Stimulated activated CD4-positive, alpha-beta T cell treated with anti-CD3 and anti-CD28 coated beads, TNF-alpha, amount 100 ng/mL, for 1 hour (primary cell): ENCODE data around the gene CEP295NL.
"Not testable (repeated sequence)": the region's sequence is repeated elsewhere in the genome, so short reads cannot be mapped to it uniquely, and the experiment has no call there.

Experiments used
- DNase-seq, 3 donors: peaks; one replicate each; pipeline ENCODE4 v3.0.0-alpha.2; 2020; ENCODE audit warnings: low read depth in 3 of 3, low spot score in 1 of 3

CEP295NL gene

DNA sequence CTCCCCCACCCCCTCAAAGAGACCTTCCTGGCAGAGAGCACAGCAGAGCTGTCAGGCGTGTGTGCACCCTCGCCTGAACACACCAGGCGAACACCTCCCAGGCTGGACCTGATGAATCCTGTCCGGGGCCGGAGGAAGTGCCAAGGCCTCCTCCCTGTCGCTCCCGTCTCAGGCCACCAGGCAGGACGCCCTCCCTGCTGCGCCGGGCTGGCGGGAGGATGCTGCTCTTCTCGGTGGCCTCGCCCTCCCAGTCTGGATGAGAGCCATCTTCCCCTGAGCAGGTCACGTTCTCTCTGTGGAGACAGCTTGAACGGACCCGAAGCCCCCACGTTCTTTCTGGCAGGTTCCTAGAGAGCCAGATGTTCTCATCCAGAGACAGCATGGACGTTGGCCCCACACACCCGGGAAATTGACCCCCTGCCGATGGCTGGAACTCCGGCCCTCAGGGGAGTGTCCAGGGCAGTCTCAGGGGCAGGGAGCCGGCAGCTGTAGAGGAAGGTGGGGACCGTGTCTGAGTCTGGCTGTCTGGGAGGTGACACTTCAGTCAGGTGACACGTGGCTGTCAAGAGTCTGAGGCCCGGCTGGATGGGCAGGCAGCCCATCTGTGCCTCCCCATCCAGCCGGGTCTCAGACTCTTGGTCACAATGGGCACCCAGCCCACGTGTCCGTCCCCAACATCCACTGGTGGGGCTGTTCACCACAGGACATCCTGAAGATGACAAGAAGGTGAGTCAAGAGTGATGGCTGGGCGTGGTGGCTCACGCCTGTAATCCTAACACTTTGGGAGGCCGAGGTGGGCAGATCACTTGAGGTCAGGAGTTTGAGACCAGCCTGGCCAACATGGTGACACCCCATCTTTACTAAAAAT, 27.1 kb upstream of the CEP295NL start:
- DNase-seq = no peak

DNA sequence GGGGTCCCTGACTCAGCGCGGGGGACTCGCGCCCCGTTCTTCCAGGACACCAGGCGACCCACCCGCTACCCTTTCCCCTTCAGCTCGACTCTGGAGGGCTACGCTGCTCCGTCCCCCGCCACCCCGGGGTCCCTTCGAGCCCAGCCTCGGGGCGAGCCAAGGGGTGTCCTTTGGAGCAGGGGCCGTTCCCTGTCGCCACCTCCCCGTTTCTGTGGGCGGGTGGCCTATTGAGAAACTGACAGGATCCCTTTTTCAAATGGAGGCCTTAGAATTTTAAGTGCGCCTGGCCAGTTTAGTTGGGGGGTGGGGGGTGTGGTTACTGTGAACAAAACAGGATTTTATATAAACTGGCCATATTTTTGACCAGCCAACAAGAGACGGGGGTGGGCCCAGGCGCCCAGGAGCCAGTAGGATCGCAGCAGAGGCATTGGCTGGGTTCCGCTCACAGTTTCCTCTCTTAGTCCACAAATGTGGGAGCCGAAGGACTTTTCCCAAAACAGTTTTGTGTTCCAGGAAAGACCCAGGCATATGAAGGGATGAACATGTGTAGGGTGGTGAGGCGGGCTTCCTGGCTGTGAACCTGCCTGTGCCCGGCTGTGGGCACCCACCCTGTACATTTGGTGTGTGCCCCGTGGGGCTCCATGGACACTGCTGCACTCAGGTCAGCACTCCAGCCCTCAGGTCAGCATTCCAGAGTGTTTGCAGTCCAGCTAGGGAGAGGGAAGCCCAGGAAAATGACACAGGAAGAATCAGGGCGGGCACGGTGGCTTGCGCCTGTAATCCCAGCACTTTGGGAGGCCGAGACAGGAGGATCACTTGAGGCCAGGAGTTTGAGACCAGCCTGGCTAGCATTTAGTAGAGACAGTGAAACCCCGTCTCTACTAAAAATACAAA, 22.9 kb upstream of the CEP295NL start:
- no peak for DNase-seq

DNA sequence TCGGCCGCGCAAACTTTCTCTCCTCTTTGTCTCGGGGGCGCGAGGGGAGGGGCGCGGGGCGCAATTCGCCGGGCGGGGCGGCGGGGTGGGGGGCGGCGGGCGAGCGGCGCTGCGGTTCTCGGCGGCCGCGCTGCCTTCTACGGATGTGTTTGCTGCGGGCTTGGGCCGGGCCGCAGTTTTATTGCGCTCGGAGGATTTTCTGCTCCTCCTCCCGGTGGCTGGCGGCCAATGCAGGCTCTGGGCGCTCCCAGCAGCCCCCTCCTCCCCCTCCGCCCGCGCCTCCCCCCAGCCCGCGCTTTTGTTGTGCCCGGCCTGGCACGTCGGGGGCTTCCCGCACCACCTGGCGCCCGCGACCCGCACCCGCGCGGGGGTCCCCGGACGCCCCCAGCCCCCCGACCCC, 22.2 kb upstream of the CEP295NL start, which contains the start of gene TIMP2:
TIMP2 (minus strand) TSS at position 154 of the 400 bp plus-strand sequence. CDS start 299 bp downstream, outside the sequence.
- peak; percentile 31 to 63 (median 41) for DNase-seq

DNA sequence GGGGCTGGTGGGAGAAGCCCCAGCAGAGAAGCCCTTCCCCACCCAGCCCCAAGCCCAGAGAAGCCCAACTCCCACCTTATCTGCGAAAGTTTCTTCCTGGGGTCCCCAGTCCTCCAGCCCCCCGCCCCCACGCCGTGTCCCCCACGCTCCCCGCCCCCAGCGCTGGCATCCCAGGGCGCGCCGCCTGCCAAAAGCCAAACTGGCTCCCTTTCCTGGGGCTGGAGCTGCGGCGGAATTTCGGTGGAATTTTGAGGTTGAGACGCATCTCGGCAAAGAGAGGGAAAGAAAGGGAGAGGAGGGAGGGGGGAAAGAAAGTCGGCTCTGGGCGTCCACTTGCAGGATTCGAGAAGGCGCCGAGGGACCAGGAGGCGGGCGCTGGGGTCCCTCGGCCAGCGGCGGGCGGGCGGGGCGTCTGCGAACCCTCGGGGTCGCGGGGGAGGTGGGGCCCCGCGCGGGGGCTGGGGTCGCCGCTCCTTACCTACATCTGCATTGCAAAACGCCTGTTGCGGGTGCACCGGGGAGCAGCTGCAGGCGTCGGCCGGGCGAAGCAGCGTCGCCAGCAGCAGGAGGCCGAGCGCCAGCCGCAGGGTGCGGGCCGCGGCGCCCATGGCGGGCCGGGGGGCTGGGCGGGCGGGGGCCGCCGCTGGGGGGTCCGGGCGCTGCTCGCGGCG, 21.6 kb upstream of the CEP295NL start:
- no peak for DNase-seq

DNA sequence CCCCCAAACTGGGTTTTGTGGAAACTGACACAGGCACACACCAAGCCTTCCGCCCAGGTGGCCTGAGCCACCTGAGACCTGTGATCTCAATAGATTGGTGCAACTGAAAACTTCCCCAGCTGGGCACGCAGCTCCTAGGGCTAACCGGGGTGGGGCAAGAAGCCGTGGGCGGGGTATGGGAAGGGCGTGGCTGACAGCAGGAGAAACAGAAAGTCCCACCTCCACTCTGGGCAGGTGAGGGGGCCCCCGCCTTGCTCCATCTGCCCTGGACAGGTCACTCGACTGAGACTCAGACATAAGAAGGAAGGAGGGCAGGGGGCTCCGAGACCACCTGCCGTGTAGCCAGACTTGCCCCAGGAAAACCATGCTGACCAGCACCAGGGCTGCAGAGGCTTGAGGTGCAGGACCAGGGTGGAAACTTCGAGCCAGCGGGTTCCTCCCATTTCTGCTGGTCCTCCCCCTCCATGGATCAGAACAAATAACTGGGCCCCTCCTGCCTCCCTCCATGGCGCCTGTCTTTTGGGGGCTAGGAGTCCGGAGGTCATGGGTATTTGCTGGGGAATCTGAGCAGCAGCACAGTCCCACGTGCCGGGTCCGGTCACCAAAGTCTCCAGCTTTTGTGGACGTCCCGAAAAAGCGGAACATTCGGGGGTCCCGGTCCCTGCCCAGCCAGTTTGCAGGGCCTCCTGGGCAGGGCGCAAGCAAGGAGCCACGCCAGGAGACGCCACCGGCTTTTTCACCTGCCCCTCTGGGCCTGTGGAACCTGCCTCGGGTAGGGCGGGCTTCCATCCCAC, 20.9 kb upstream of the CEP295NL start:
- peak; percentile 15 to 29 (median 21) for DNase-seq

DNA sequence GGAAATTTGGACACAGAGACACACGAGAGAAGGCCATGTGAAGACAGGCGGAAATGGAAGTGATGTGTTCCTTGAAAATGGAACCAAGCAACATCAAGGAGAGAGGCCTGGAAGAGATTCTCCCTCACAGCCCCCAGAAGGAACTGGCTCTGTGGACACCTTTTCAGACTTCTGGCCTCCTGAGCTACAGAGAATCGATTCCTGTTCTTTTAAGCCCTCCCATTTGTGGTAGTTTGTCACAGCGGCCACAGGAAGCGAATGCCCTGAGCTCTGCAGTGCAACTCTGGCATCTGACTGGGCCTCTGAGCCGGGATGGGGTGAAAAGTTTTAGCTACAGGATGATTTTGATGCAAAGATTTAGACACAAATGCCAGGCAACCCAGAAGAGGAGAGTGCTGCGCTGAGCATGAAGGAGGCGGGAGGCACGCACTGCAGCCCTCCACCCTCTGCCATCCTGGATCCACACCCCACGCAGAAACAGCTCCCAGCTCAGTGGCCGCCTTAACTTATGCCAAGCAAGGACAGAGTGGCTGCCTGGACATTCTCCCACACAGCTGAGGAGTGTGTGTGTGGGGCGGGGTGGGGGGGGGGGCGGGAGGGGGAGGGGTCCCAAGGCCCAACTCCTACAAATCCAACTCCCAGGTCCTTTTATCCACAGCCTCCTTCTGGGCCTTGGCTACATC, 20.0 kb upstream of the CEP295NL start:
- DNase-seq = no peak

DNA sequence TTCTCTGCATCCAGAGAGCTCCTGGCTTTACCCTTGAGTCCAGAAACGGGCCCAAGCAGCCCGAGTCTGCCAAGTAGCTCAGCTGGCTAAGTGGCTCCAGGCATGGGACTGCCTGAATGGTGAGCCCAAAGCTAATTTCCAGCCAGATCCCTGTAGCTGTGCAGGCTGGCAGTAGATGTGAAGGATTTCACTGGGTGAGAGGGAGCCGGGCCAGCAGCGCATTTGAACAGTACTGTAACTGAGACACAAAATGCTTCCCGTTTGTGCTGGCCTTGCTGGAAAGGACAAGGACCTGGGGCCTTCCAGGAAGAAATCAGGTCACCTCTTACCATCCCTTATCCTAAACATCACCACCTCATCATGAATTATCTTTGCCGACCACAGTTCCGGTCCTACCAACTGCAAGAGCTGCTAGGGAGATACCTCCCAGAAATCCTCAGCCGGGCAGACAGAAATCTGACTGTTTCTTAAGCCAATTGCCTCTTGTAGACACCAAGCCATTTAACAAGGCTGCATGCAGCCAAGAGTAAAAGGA, 18.5 kb upstream of the CEP295NL start:
- no peak for DNase-seq

DNA sequence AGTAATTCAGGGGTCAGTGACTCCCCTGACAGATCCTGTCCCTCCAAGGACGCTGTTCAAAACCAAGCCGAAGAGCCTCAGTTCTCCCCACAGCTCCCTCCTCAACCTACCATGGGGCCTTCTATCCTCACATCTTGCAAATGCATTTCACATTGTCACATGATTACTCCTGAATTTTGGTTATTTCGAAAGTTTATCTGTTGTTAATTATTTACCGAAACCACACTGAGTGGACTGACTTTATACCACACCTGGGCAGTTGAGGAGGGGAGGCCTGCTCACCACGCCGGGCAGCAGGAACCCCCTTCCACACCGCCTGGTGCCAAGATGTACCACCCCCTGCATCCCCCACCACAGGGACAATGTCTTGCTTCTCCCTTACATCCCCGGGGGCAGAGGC, 17.5 kb upstream of the CEP295NL start:
- no peak for DNase-seq

DNA sequence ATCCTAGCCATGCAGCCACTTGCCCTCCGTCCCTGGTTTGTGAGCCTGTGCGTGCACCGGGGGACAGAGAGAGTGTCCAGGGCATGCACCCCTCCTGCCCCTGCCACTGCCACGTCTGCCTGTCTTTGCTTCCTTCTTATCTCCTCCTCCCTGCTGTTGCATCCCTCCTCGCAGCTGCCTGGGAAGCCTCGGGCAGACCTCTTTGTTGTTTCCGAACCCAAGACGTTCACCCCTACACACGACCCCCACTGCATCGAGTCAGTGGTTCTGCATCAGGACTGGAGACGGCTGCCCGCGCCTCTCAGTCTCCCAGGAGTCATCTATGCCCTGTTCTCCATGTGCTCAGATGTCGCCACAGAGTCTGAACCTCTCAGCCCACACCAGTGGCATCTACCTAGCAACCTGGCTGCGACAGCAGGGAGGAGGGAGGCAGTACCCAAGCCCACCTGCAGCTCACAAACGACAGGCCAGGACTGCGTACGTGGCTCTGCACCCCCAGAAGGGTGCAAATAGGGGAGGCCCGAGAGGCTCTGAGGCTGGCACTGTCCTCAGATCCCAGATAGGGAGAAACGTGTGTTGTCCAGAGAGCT, 17.0 kb upstream of the CEP295NL start:
- no peak for DNase-seq

DNA sequence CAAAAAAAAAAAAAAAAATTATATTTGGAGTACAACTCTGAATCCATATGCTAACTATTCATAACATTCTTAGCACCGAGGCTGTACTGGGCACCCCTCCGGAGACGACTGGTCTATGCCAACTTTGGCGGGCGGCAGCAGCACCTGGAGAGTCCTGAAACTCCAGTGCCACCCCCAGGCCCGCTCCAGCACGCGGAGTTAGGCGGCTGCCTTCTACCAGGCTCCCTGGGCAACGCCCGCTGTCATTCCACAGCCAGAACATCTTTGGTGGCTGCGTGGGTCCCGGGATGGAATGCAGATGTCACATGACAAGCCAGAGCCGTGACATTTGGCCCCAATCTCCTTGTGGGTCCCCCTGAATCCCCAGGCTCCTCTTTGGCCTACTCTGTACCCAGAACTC, 16.0 kb upstream of the CEP295NL start:
- no peak for DNase-seq

DNA sequence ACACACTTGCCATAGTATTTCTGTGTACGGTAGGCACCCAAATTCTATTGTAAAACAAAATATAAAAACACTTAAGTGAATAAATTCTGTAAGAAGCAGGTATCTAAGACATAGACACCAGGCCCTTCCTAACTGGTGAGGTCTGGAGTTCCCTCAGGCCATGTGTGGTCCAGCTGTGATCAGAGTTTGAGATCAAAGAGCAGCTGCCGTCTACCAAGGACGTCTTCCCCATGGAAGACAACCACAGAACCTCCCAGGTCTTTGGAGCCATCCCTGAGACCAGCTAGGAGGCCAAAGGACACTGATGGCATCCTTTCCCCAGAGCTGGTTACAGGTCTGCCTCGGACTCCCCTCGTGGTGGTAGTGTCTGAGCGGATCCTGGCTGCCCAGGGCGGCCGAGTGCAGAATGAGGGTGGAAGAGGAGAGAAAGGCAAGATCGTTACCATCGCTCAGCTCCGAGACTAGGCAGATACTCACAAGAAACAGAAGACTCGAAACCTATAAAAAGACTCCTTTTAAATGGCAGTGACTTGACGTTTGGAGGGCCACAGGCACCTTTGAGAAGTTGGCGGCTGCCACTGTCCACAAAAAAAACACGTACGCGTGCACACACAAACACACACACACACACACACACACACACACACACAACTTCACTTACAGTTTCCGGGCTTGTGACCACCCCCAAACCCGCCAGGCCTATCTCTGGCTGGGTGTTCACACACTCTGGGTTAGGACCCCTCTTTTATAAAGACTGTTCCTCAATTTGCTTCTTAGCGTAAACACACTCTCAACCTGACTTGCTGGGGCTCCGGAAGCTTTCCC, 14.7 kb upstream of the CEP295NL start:
- DNase-seq = no peak

DNA sequence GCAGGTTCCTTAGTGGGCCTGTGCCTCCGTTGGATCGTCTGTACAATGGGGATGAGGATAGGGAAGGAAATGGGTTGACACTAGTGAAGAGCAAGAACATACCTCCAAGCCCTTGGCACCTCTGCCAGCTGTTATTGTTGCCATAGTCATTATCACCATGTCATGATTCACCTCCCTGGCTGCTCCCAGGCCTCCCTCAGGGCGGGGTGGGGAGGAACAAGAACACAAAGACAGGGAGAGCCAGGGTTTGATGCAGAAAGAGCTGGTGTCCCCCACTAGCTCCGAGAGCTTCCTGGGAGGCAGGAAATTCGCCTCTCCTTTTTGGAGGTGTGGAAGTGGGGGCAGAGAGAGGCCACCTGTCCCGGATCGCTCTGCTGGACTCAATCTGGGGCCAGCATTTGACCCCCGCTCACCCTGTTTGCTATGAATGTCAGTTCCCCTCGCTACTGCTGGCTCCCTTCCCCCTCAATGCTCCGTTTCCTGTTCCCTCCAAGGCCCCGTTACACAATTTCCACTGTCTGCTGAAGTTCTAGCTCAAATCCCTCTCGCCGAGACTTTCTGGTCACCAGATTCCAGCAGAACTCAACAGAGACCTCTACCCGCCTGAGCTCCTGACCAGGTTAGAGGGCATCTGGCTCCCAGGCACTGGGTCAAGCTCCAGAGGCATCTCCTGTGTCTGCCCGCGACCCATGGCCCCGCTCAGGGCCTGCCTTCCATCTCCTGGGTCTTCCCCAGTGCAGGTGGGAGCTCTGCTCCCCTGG, 13.1 kb upstream of the CEP295NL start:
- DNase-seq = no peak

DNA sequence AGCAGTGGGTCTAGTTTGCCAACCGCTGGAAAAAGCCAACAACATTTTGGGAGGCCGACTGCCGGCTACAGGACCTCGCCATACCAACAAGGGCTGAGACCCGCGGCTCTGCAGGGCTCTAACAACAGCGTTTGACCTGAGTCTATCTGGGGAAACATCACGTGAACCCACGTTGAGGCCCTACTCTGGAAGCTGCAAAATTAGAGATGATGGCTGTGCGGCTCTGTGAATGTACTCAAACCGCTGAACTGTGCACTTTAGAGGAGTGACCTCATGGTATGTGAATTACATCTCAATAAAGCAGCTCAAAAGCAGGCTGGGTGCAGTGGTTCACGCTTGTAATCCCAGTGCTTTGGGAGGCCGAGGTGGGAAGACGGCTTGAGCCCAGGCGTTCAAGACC, 10.1 kb upstream of the CEP295NL start:
- DNase-seq = no peak

DNA sequence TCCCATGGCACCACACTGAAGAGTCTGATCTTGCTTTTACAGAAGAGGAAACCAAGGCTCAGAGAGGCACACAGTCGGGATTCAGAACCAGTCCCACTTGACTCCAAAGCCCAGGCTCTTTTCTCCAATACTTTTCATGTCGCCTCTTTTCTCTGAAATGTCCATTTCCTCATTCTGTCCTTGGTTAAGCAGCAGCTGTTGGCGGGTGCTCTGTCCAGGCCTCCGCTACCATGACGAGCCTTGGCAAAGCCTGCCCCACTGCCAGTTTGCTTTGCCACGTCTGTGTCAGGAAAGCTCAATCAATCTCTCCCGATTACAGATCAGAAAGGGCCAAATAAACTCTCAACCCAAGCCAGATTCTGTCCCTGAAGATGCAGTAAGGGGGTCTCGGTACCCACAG, 9.1 kb upstream of the CEP295NL start:
- DNase-seq = no peak

DNA sequence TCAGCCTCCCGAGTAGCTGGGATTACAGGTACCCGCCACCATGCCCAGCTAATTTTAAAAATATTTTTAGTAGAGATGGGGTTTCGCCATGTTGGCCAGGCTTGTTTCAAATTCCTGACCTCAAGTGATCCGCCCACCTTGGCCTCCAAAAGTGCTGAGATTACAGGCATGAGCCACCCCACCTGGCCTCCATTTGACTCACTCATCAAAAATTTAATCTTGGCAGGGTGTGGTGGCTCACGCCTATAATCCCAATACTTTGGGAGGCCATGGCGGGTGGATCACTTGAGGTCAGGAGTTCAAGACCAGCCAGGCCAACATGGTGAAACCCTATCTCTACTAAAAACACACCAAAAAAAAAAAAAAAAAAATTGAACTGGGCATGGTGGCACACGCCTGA, 8.5 kb upstream of the CEP295NL start:
- not testable (repeated sequence) for DNase-seq

DNA sequence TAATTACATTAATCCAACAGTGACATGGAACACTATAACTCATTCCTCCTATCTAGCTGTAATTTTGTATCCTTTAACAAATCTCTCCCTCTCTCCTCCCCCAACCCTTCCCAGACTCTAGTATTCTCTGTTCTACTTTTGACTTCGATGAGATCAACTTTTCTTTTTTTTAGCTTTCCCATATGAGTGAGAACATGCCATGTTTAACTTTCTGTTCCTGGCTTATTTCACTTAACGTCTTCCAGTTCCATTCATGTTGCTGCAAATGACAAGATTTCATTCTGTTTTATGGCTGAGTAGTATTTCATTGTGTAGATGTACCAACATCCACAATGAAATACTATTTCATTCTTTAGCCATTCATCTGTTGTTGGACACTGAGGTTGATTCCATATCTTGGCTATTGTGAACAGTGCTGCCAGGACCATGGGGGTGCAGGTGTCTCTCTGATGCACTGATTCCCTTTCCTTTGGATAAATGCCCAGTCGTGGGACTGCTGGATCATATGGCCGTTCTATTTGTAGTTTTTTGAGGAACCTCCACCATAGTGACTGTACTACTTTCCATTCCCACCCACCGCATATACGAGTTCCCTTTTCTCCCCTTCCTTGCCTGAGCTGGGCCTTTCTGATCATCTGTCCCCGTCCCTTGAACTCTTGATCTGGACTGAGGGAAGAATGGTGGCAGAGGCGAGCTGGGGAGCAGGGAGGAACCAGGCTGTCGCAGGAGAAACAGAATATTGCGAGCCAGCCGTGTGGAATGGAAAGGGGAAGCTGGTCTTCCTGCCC, 7.7 kb upstream of the CEP295NL start:
- DNase-seq = no peak

DNA sequence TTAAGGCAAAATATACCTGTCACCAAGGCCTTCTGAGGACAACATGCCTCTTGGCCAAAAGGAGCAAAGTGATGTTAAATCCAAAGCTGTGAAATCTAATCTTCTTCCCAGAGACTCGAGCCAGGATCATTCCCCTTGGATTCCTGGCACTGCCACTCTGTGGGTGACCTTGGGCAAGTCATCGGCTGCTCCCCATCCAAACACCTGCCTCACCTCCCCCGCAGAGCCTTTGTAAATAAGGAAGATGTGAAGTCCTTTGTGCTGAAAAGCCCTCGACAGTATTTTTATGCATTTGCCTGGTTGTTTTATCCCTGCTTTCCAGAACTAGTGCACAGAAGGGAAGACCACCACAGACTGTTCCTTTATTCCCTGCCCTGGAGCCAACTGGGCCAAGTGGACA, 5.4 kb upstream of the CEP295NL start:
- no peak for DNase-seq
